CD4-positive, alpha-beta T cell treated with Interleukin-15 for 1 hour (primary cell): ENCODE results near the gene UBR4.
"Not testable (repeated sequence)": the region's sequence is repeated elsewhere in the genome, so short reads cannot be mapped to it uniquely, and the experiment has no call there.

Experiments
- DNase-seq: peaks from one replicate; pipeline ENCODE4 v3.0.0-alpha.2; 2020

UBR4 gene

GRCh38 chr1:19219451-19219850 is 9.4 kb upstream of the UBR4 start:
- DNase-seq, result no peak

DNA sequence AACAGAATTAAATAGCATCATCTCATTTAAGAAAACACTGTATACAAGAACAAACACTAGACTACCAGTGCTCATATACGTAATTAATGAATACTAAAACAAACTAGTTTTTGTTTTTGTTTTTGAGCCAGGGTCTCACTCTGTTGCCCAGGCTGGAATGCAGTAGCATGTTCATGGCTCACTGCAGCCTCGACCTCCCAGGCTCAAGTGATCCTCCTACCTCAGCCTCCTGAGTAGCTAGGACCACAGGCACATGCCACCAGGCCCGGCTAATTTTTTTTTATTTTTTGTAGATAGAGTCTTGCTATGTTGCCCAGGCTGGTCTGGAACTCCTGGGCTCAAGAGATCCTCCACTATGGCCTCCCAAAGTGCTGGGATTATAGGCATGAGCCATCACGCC is 6.5 kb upstream of the UBR4 start:
- DNase-seq, result not testable (repeated sequence)

GRCh38 chr1:19213580-19213979 is 3.5 kb upstream of the UBR4 start:
- no peak for DNase-seq

- DNase-seq, result no peak
Measured at GRCh38 chr1:19212167-19212566, 2.1 kb upstream of the UBR4 start.

DNA sequence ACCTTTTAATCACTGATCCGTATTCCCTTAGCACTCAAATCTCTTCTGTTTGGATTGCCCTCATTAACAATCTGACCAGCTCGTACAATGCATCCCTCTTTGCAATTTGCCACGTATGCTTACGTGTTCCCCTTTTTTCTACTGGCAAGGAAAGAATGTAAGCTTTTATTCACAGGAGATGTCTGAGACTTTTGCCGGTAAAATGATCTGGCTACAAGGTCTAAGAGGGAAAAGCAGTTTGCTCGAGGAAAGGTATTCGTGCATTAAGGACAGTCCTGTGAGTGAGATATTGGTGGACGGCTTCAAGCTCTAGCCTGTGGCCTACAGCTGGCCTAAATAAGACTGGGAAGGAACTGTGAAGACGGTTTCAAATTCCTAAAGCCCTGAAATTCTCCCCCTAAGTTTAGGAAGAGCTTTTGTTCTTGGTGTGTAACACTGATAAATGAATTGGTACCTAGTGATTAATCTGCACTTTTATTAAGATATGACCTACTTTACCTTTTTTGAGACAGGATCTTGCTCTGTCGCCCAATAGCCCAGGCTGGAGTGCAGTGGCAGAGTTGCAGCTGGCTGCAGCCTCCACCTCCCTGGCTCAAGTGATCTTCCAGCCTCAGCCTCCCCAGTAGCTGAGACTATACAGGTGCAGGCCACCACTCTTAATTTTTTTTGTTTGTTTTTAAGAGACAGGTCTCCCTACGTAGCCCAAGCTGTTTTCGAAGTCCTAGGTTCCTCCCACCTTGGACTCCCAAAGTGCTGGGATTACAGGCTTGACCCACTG is 895 bp upstream of the UBR4 start:
- DNase-seq, result no peak

- peak; percentile 63 for DNase-seq
Measured at GRCh38 chr1:19209439-19209989, 552 bp downstream of the UBR4 start.

- DNase-seq, result no peak
Measured at GRCh38 chr1:19208710-19209438, 1.2 kb downstream of the UBR4 start.

DNA sequence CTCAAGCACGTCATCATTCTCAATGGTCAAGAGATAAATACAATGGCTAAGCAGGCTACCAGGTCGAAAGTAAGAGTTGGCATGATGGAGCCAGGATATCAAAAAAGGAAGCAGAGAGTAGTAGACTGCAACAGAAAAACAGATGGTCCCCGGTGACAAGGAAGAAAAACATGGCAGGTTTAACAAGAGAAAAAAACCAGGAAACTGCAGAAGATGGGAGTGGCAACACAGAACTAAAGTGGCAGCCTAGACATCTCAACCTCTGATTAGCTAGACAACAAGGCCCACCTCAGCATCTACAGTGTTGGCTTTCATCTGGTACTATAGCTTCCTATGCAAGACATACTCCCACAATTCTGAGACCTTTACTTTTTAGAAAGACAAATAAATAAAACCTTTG is 3.1 kb downstream of the UBR4 start:
- DNase-seq, result no peak

DNA sequence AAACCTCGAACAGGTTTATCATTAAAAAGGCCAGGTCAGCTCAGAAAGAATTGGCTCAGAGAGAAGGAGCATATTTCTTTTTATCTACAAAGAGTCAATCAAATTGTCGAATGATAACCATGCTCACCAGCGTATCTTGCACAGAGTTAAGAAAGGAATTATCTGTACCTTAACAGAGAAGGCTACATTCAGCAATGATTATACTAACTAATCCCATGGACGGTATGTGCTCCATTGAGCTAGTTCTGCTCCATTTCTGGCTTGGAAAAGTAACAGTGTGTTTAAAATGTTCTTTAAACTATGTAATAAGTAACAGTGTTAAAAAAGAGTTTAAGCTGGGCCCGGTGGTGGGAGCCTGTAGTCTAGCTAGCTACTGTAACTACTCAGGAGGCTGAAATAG is 4.2 kb downstream of the UBR4 start:
- DNase-seq, result no peak

DNA sequence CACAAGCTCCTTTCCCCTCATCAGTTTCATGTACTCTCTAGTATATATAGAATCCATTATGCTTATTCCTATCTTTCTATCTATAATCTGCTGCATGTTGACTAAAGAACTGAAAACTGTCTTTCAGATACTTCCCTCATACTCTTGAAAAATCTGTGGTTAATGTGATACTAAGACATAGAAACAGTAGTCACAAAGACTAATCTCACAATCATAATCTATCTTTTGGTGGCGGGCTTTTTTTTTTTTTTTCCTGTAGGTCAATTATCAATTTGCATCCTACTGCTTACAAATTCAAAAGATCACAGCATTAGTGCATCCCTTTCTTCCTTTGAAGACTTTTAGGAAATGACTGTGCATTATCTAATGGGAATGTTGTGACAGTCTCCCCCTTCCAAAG is 4.7 kb downstream of the UBR4 start:
- no peak for DNase-seq

DNA sequence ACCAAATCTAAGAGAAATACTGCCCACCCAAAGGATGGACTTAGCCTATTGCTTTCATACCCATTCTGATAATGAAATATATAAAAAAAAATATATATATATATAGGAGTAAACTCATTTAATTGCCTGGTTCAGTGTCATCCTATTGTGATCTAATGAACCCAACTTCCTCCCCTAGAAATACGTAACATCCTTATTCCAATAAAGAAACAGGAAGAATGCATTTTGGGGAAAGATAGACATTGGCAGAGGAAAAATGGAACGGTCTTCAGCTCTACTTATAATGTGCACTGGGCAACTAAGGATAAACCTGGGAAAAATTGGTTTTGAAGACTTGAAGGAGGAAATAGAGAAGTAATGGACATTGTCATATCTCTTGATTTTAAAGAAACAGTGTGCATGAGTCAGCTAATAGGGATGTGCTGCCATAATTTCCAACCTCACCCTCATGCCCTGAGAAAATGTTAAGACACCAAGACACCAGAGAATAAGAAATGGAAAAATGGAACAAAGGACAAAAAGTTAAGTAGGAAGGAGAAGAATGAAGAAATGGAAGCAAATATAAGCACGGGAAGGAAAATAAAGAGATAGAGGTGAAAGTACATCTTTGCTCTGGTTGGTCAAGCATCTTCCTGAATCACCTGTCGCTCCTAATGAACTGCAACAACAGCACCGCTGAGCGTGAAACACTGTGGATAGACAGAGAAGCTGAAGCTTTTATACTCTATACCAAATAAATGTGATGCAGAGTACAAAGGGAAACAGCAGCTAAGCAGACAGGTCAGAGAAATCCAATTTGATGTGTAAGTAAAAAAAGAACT is 5.4 kb downstream of the UBR4 start:
- no peak for DNase-seq

- DNase-seq, result no peak
Measured at GRCh38 chr1:19203440-19203839, 6.6 kb downstream of the UBR4 start.

DNA sequence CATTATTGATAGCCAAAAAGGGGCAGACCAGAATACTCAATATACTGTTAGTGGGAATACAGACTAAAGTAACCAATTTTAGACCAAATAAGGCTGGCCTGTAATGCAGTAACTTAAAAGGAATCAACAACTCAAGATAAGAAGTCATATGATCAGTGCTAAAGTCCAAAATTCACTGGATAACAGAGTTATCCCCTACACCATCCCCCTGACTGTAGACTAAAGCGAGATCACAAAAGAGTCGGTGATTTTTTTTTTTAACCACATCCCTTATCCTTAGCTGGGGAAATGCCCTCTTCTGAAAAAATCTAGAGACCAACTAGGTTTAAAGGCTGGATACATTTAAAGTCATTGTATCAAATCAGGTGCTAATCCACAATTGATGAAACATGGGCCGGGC is 7.7 kb downstream of the UBR4 start:
- no peak for DNase-seq

DNA sequence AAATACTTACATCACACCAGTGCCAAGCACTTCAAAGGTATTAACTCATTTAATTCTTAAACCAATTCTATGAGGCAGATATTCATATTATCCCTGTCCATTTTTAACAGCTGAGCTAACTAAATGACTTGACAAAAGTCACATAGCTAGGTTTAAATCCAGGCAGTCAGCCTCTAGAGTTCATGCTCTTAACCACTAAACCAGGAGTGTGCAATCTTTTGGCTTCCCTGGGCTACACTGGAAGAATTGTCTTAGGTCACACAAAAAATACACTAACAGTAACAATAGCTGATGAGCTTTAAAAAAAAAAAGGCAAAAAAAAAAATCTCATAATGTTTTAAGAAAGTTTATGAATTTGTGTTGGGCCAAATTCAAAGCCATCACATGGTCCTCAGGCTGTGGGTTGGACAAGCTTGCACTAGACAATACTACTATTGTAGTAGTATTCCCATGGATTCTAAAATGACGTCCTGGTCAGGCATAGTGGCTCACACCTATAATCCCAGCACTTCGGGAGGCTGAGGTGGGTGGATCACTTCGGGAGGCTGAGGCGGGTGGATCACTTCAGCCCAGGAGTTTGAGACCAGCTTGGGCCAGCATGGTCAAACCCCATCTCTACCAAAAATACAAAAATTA is 10.0 kb downstream of the UBR4 start:
- no peak for DNase-seq

- no peak for DNase-seq
Measured at GRCh38 chr1:19199329-19199968, 10.6 kb downstream of the UBR4 start.

- DNase-seq, result no peak
Measured at GRCh38 chr1:19198820-19199219, 11.2 kb downstream of the UBR4 start.

GRCh38 chr1:19197845-19198244 is 12.2 kb downstream of the UBR4 start:
- DNase-seq, result no peak

DNA sequence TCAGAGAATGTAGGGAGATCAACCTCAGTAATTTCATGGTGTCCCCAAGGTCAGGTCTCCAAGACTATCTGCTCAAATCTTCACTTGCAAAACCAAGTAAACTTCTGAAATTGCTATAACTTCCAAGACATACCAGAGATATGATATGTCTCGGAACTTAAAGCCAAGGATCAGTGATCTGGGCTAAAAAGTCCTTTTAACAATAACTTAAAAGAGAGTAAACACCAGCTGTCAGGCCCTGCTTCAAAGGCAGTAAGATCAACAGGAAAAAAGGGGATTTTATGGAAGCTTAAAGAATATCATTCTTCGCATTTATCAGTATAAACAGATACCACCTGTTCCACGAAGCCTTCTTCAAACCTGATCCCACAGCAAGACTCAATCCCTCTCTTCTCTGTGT is 13.7 kb downstream of the UBR4 start:
- no peak for DNase-seq

DNA sequence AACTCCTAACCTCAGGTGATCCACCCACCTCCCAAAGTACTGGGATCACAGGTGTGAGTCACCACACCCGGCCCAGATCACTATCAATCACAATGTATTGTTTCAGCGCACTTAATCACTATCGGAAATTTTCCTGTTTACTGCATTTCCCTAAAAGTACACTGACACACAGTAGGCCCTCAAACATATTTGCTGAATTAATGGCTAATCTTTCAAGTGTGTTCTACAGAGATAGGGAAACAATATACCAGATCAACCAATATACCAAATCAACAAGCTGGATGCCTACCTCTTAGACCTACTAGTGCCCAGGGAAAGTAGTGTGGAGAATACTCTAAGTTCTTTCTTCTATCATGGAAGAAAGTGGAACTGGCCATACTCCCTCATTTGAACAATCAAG is 17.1 kb downstream of the UBR4 start:
- no peak for DNase-seq

GRCh38 chr1:19191811-19192210 is 18.3 kb downstream of the UBR4 start:
- no peak for DNase-seq

DNA sequence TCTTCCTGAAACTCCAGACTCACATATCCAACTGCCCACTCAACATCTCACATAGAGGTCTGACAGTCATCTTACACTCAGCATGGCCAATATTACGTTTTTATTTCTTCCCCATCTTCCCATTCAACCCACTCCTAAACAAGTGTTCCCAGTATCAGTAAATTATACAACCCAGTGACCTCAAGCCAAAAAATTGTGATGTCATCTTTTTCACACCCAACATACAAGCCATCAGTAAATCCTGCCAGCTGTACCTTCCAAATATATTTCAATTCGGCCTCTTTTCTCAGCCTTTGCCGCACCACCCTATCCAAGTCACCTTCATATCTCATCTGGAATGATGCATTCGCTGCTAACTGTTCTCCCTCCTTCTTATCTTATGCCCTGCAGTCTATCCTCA is 19.6 kb downstream of the UBR4 start:
- no peak for DNase-seq

- no peak for DNase-seq
Measured at GRCh38 chr1:19189270-19189669, 20.8 kb downstream of the UBR4 start.
